NCI-H1694 treated with DMSO at 0.1 percent for 48 hours (cell line): Measurements from ENCODE around the gene NINJ1.
A peak's percentile ranks its signal among the peaks of the same experiment; 100 is the strongest.

Source experiments
- DNase-seq: peaks from one replicate; lab custom pipeline; 2025; lab: John Stamatoyannopoulos, UW

The NINJ1 gene, protein sequence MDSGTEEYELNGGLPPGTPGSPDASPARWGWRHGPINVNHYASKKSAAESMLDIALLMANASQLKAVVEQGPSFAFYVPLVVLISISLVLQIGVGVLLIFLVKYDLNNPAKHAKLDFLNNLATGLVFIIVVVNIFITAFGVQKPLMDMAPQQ

DNA sequence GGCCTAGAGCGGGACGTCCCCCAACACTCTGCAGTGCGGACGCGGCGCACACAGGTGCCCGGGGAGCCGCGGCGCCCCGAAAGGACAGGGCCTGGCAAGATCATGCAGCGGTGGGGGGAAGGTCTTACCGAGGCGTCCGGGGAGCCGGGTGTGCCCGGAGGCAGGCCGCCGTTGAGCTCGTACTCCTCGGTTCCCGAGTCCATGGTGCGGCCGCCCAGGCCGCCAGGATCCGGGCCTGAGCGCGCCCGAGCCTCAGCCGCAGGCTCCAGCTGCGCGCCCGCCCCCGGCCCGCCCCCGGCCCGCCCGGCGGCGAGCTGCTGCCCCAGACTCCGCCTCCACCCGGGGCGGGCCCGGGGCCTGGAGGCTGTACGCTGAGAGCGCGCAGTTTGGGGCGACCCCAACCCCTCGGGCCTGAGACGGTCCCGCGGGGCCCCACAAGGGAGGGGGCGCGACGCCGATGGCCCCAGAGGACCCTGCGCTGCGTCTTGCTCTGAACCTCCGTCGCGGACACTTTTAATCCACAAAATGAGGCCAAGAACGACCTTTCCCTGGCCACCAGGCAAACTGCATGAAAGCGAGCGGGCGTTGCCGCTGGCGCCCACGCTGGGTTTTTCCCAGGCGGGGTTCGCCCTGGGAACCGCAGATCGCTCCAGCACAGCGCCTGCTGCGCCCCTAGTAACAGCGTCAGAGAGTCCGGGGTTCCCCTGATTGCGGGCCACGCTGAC, at the start of gene NINJ1:
Gene NINJ1, minus strand, starts transcription at position 237 of the 725 bp plus-strand sequence. Its CDS starts 34 bp downstream, at position 203.
- DNase-seq, result peak; percentile 5

DNA sequence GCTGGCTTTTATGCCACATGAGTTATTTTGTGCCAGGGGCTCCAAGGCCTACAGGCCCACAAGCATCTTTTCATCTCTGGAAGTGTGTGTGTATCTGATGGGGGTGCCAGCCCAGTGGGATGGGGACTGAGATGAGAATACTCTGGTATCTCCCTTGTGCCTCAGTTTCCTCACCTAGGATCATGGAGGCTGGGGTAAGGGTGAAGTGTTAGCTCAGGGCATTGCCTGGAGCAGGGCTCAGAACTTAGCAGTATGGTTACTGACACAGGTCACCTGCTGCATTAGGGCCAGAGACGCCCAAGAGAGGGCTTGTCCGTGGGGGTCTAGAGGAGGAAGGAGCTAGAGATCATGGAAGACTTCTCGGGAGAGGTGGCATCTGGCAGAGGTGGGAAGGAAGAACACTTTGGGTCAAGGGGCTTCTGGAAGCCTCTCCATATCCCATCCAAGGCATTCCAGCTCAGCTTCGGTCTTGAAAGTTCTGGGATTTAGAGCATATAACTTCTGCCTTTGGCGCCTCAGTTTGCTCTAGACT, 49.1 kb upstream of the NINJ1 start:
- DNase-seq, result no peak

DNA sequence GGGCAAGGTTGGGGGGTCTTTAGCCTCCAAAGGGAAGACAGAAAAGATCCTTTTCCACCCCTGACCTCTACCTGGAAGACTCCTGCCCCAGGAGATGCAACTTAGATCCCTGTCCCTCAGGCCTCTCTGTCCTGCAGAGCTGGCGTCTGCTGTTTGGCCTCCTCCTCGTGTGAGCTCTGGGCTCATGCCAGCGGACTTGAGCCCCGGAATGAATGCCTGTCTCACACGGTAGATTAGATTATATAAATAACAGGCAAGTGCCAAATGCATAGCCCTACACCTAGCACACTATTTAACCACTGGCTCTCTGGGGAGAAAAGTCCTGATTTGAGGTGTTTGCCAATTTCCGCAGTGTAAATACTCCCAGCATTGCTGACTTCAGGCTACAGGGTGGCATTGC, 48.5 kb upstream of the NINJ1 start:
- DNase-seq, result no peak

DNA sequence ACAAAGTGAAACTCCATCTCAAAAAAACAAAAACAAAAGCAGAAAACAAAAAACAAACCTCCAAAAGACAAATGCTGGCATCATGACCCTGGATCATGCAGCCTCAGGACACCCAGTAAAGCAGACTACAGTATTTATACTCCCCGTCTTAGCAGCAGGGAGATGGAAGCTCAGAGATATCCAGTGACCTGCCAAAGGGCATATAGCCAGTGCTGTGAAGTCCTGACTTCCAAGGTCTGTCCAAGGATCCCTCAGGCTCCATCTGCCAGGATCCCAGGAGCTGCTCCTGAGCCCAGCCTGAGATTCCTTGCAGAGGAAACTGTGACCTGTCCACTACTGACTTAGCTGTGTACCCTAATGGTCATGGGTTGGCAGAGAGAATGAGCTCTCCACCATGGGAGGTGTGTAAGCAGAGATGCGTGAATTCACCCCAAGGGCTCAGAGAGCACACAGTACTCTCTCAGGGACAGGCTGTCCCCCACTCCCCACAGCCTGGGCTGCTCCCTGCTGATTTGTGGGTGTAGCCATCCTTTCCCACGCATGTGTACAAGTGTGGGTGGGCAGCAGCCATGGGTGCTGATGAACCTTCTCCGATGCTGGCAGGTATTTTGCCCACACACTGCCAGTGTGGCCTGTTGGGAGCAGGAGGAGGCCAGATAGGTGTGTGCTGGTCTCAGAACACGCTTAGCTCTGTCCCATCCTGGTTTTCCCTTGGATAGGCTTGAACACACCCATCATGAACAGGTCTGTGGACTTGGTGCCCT, 47.8 kb upstream of the NINJ1 start:
- no peak for DNase-seq

DNA sequence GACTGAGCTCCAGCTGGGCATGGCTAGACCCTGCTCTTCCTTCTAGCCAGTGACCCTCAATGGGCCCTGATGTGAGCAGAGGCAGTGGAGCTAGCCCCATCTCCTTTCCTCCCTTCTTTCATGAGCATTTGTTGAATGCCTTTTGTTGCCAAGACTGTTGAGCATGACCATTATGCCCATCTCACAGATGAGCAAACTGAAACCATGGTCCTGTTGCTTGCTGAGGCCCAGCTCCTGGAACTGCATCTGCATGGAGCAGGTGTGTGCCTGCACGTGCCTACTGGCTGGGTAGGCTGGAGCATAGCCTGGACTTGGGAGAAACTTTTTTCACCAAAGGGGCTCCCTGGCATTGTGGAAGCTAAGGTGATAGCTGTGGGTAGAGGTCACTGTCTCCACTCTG, 46.9 kb upstream of the NINJ1 start:
- no peak for DNase-seq

DNA sequence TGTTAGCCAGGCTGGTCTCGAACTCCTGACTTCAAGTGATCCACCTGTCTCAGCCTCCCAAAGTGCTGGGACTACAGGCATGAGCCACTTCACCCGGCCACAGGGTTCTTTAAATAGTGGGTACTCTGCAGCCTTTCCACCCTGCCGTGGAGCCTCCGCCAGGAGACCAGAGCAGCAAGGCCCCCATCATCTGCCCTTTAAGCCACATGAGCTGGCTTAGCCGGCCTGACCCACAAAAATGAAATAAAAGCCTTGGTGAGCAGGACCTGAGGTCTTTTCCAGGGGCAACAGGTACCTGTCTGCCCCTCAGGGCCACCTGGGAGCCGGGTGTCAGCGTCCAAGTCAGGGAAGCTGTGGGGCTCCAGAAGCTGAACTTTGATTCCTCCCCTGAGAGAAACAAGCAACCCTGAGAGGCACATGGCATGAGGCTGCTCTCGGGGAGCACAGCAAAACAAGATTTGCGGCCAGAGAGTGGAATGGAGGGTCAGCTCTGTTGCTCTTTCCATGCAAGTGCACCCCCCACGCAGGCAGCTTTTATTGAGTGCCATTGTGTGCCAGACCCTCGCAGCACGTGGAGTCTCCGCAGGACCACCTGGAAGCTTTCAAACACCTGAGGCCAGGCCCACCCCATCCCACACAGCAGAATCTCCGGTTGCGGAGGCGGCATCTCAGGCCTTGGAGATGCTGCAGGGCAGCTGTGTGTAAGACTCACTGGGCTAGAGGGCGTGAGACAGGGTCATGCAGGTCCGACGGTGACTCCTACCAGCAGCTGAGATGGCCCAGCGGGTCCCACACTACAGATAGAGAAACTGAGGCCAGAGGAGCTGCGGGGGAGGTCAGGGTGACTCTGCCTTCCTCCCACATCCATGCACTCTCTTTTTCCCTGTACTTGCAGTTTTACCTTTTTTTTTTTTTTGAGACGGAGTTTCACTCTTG, 45.1 kb upstream of the NINJ1 start:
- DNase-seq, result no peak

DNA sequence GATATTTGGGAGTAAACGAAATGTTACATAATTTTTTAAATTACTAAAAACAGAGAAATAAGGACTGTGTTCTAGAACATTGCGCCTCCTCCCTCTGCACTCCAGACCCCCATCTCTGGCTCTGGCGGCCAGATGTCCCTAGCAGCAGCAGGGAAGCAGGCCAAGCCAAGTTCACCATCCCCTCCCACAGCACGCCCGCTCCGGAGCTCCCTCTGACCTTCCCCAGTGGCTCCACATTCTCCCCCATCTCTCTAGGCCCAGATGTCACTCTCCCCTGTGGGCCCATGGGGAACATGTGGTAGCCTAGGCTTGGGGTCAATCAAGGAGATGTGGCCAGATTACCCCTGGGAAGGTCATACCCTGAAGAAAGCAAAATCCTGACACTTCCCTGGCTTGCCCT, 43.6 kb upstream of the NINJ1 start:
- DNase-seq, result no peak

DNA sequence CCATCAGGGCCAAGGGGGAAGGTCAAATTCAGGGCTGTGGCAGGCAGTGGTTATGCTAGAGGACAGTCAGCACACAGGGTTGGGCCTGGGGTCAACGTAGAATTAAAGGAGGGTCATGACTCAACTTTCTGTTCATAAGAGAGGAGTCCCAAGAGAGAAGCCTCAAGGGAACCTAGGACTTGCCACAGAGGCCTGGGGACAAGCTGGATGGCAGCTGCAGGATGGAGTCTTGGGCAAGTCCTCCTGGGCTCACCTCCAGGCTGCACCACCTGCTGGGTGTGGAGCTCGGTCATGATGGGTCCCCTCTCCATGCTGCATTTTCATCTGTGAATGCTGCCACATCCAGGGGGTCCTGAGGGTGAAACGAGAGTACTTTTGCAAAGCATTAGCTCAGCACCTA, 40.9 kb upstream of the NINJ1 start:
- DNase-seq, result no peak

DNA sequence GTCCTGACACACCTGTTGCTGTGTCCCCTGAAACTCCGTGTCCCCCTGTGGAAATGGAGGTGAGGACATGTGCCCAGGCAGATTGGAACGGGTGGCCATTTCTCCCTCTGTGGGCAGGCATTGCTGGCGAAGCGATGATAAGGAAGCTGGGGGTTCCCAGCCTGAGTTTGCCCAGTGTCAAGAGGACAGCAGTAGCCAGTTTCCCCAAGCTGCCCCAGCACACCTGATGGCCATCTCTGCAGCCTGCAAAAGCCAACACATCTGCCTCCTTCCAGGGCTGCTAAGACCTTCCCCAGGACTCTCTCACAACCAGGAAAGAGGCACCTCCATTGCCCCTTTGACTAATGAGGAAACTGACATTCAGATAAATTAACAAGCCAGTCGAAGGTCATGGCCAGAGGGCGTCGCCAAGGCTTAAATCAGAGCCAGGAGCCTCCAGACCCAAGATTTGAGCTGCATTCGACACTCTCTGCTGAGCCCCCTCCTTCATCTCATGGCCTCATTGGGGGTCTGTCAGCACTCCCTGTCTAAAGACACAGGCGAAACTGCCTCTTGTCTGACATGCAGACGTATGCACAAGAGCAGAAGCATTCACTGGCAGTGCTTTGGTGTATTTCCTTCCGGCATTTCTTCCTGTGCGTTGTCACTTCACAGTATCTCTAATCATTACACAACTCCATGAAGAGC, 39.5 kb upstream of the NINJ1 start:
- no peak for DNase-seq

DNA sequence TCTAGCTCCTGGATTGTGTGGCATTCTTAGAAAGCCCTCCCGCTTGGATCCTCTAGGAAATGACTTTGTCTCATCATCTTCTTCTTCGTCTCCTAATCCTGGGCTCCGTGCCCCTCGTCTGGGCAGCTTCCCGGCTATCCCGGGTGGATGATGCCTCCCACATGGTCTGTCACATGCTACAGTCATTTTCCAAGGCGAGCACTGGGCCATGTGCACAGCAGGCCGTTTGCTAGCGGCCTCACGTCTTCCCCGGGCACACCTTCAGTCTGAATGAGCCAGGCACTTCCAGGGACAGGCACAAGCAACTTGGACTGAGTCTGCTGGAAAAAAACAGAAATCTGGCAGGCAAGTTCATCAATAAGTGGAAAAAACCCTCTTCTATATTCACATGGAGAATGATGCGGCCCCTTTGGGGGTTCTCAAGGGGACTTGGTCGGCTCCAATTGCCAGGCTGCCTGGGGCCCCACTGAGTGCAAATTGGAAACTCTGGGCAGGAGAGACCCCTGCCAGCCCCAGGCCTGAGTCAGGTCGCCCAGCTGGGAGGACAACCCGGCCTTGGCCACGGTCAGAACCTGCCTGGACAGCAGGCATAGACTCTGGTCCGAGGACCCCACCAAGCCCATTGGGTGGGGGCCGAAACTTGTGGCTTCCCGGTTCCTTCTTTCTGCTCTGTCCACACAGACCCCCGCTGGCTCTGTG, 38.8 kb upstream of the NINJ1 start:
- DNase-seq, result no peak

DNA sequence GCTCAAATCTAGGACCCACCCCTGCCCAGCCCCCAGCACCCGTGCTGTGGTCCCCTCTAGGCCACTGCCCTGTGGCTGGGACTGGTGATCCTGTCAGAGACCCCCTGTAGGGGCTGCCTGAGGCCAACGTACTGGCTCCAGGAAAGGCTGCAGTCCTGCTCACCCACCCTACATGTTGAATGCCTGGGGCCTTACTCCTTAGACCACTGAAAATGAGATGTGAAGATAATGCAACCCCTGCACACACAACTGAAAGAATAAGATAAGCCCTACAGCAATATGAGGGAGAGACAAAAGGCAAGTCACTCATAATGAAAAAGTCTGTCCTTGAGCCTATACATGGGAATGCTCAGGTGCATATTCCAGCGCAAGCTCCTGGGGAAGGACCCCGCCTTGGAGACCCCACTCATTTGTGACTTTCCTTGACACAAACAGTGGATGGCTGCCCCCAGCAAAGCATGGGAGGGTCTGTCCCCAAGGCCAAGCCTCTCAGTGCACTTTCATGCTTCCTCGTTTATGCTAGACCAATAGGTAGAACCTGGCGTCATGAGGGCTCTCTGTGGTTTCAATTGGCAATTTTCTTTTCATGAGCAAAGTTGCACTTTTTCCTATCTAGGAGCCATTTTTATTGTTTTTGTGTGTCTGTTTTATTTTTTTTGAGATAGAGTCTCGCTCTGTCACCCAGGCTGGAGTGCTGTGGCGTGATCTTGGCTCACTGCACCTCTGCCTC, 37.4 kb upstream of the NINJ1 start:
- no peak for DNase-seq

DNA sequence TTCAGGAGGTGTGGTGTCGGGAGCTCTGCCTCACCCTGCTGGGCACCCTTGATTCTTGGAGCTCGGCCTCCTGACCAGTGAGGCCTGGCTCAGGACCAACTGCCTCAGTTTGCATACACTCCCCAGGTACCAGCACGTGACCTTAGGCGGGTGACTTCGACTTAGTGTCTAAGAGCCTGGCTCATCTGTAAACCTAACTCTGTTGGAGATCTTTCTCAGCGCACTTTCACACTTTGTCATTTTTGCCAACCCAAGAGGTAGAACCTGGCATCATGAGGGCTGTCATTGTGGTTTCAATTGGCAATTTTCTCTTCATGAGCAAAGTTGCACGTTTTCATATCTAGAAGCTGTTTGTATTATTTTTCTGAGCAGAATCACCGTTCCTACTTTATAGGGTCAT, 36.5 kb upstream of the NINJ1 start:
- DNase-seq, result no peak

DNA sequence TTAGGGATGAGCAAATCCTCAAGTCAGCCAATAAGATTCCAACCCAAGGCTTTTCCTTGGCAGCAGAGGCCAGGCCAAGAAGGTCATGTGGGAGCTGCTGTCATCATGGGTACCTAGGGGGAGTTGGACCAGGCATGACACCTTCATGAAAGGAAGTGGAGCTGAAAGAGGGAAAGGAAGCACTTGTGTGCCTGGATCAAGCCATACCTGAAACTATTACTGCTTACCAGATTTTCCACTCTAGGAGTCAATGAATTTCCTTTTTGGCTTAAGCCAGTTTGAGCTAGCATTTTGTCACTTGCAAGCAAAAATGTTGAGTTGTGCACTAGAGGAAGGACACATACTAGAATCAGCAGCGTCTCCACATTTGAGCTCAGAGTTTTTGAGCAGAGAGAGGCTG, 35.4 kb upstream of the NINJ1 start:
- no peak for DNase-seq

DNA sequence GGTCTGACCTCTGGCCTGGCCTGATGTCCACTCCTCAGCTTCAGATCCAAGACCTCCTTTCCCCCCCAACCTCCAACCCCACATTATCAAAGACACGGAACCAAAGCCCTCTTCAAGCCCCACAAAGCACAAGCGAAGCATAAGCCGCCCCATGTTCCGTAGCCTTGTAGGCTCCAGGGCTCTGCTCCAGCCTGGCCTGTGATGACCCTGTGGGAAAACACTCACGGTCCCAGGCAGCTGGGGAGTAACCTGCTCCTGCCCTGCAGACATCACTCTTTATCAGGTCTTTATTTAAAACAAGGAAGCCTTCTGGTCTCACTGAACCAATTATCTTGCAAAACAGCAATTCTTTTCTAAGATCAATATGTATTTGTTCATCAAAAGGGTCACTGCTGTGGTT, 34.5 kb upstream of the NINJ1 start:
- no peak for DNase-seq

DNA sequence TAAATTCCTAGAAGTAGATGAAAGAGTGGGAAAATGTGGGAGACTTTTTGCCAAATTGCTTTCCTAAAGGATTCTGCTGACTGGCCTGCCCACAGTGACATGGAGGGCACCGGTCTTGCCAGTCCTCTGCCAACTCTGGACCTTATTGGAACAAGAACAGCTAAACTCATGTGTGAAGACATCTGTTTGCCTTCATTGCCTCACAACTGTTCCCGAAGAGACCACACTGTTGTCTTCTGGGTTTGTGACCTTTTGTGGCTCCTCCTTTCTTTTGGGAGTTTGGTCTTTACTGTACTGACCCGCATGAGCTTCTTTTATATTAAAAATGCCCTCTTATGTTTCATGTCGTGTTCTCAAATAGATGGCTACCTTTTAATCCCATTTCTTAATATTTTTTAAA, 33.8 kb upstream of the NINJ1 start:
- no peak for DNase-seq

DNA sequence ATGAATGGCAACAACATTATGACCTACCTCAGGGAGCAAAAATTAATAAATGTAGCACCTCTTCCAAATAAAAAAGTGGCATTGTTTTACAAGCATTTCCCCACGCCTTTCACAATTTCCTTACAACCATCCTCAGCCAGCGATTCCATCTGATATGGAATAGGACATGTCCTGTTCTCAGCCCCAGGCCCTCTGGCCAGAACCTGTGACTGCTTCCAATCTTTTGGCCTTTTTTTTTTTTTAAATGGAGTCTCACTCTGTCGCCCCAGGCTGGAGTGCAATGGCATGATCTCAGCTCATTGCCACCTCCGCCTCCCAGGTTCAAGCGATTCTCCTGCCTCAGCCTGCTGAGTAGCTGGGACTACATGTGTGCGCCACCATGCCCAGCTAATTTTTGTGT, 33.1 kb upstream of the NINJ1 start:
- DNase-seq, result no peak

DNA sequence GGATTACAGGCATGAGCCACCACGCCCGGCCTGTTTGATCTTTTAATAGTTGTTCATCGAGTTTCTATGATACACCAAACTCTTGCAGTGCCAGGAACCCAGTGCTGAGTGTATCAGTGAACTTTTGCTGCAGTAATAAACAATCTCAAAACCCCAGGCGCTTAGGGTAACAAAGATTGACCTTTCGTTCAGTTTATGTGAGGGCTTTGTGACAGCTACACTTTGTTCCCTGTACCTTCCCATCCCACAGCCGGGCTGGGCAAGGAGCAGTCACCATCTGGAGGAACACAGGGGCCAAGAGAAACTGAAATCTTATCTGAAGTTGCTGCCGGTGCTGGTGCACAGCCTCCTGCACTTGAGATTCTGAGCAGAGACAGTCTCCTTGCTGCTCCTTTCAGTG, 32.6 kb upstream of the NINJ1 start:
- no peak for DNase-seq

DNA sequence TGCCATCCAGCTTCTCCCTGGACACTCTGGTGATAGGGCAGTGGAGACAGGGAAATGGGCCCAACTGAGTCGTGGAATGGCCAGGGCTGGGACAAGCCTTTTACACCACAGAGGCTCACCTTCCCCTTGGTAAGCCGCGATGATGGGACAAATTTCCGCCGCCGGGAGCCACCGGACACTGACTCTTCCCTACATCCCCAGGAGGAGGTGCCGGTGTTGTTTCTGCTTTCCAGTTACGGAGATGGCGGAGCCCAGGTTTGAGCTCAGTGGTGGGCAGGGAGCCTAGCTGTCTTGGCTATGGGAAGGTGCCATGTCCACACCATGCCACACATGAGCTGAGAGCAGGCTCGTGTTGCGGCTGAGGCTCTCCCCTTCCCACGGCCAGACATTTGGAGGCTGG, 30.0 kb upstream of the NINJ1 start:
- DNase-seq, result no peak

DNA sequence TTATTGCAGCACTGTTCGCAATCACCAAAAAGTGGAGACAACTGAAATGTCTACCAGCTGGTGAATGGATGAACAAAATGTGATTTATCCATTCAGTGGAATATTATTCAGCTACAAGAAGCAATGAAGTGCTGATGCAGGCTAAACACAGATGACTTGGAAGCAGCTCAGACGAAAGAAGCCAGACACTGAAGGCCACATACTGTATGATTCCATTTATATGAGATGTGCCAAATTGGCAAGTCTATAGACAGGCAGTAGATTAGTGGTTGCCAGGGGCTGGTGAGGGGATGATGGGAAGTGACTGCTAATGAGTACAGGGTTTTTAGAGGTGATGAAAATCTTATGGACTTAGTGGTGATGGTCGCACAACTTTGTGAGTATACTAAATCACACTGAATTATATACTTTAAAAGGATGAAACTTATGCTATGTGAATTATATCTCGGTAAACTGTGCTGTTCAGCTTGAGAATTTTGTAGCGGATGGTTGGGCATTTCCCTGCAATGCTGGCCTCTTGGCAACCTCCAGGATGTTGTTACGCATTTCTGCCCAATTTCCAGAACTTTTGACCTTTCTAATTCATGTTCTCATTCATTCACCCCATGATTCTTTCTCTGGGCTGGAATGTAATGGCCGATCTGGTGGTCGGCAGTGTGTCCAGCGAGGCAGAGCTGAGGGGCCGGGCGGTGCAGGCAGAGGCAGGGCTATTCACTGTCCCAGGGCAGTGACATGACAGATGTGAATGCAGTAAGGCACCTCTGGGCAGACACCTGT, 27.9 kb upstream of the NINJ1 start:
- no peak for DNase-seq
